Measurements from ENCODE around the gene SORCS2. TPM values are rescaled to one million over a fixed set of nuclear protein-coding genes. Genes with fewer than 3 reads are reported as not detected.

Gene SORCS2
- total and polyA plus RNA-seq, 7 donors: 0.18 to 1.5 (median 0.36) TPM

DNA sequence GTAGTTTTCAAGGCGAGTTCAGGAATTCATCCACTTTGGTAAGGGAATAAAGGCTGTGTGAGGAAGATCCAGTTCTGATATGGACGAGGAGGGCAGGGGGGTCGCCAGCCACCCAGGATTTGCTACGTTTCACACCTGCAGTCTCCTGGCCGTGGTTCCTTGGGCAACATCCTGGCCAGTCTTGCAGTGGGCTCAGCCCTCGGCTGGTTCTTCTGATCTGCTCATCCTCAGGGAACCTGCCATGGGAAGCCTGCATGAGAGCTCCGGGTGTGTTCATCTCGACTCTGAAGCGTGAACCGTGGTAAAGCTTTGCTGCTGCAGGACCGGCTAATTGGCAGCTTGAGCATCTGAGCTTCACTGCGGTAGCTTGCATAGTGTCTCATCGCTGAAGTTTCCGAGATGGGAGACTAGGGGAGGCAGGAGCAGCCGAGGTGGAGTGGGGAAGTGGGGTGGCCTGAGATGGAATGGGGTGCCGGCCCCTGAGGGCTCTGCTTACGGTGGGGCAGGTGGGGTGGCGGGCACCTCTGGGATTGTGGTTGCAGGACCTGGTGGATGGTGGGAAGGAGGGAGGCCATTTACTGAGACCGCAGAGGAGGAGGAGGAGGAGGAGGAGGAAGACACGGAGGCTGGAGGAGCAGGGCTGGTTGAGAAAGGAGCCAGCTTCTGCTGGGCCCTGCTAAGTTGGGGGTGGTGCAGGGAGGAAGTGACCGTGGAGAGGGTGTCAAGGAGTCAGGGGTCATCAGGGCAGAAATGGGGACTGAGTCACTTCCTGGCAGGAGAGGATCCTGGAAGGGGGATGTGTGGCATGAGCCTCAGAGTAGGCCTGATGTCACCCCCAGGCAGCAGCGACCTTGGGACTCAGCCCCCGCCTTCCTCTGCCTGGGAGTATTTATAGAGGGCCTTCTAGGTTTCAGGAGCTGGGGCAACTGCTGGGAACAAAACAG is 455.5 kb downstream of the SORCS2 start:
- DNase-seq (peak in 1 of 2 donors; percentile 43), ATAC-seq (peak in 3 of 4 donors; percentile 13 to 32 (median 32))
- no peak overlapping the region for H3K27ac ChIP-seq
- H3K27me3 ChIP-seq (ENCODE audit: insufficient read depth in 3 of 3, low read length in 2 of 3): peaks cover 0 to 16% (median 0%) of the 10 kb centered on the region in 3 donors
- 79 to 82% (median 79%) methylated on average over 23 of the region's 23 CpGs for WGBS, 3 donors
- H3K4me1 ChIP-seq: no peaks in the 10 kb centered on the region
- H3K36me3 ChIP-seq (ENCODE audit: insufficient read depth in 1 of 2, low read depth in 1 of 2): no peaks in the 10 kb centered on the region
- TF ChIP-seq, protein P1, sequence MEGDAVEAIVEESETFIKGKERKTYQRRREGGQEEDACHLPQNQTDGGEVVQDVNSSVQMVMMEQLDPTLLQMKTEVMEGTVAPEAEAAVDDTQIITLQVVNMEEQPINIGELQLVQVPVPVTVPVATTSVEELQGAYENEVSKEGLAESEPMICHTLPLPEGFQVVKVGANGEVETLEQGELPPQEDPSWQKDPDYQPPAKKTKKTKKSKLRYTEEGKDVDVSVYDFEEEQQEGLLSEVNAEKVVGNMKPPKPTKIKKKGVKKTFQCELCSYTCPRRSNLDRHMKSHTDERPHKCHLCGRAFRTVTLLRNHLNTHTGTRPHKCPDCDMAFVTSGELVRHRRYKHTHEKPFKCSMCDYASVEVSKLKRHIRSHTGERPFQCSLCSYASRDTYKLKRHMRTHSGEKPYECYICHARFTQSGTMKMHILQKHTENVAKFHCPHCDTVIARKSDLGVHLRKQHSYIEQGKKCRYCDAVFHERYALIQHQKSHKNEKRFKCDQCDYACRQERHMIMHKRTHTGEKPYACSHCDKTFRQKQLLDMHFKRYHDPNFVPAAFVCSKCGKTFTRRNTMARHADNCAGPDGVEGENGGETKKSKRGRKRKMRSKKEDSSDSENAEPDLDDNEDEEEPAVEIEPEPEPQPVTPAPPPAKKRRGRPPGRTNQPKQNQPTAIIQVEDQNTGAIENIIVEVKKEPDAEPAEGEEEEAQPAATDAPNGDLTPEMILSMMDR (IDR thresholded peaks at IDR 0.05): no peak
- intact Hi-C loops (cut with DNase I): no loop called here
- H3K4me3 ChIP-seq: no peak overlapping the region
- peaks cover 2% of the 10 kb centered on the region for H3K9me3 ChIP-seq

DNA sequence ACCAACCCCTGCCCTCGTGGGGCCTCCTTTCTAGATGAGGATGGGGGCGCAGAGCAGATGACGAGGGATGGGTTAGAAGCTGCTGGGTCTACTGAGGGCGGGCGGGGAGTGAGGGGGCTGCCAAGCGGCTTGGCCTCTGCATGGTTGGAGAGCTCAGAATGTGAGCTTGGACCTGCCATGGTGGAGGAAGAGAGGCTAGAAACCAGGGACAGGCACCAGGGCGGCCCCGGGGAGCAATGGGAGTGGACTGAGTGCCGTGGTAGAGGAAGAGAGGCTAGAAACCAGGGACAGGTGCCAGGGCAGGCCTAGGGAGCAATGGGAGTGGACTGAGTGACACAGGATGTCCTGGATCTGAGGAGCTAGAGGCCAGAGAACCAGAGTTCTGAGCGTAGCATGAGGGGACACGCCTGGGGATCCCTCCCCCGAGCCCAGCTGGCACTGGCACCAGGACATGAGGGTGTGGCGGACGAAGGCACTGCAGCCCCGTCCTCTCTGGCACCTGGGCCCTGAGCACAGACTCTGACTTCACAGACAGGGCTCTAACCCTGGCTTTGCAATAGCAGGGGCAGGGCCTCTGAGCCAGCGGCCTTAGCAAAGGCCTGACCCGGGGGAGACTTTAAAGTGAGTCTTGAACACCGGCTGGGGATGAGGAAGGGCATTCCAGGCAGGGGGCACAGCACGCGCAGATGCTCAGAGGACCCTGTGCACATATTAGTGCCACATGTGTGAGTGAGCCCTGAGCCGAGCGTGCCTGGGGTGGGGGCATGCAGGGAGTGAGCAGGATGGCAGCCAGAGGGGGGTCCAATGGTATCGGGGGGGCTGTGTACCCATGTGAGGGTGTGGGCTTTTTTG is 456.4 kb downstream of the SORCS2 start:
- WGBS, 3 donors: 69 to 72% (median 71%) methylated on average over 22 to 23 of the region's 23 CpGs
- H3K27me3 ChIP-seq (ENCODE audit: insufficient read depth in 3 of 3, low read length in 2 of 3): peaks cover 0 to 21% (median 0%) of the 10 kb centered on the region in 3 donors
- peak in 1 of 2 donors; percentile 43 for DNase-seq
- no peak overlapping the region for H3K4me3 ChIP-seq
- no peaks in the 10 kb centered on the region for H3K4me1 ChIP-seq
- H3K9me3 ChIP-seq: peaks cover 2% of the 10 kb centered on the region
- TF ChIP-seq, protein P1 (IDR thresholded peaks at IDR 0.05): no peak
- intact Hi-C loops (cut with DNase I): no loop called here
- no peak overlapping the region for H3K27ac ChIP-seq
- no peaks in the 10 kb centered on the region for H3K36me3 ChIP-seq (ENCODE audit: insufficient read depth in 1 of 2, low read depth in 1 of 2)
- no peak for ATAC-seq

DNA sequence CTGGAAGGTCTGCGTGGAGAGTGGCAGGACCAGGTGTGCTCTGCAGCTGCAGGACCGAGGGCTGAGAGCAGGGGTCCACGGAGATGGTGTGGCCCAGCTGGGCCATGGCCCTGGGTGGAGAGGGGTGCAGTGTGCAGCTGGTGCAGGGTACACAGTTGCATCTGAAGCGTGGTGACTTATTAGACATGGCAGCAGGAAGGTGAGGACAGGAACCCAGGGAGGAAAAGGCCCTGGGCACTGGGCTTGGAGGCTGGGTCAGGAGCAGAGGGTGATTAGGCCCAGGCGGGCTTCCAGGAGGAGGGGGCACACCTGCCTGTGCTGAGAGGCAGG is 457.0 kb downstream of the SORCS2 start:
- peaks cover 0 to 23% (median 2%) of the 10 kb centered on the region in 3 donors for H3K27me3 ChIP-seq (ENCODE audit: insufficient read depth in 3 of 3, low read length in 2 of 3)
- intact Hi-C loops (cut with DNase I): no loop called here
- H3K4me1 ChIP-seq: no peaks in the 10 kb centered on the region
- no peak overlapping the region for H3K4me3 ChIP-seq
- ATAC-seq (no peak), DNase-seq (no peak)
- WGBS, 3 donors: 57 to 75% (median 67%) methylated on average over 5 of the region's 5 CpGs
- peaks cover 2% of the 10 kb centered on the region for H3K9me3 ChIP-seq
- H3K27ac ChIP-seq: no peak overlapping the region
- TF ChIP-seq, protein P1 (IDR thresholded peaks at IDR 0.05): no peak
- no peaks in the 10 kb centered on the region for H3K36me3 ChIP-seq (ENCODE audit: insufficient read depth in 1 of 2, low read depth in 1 of 2)

DNA sequence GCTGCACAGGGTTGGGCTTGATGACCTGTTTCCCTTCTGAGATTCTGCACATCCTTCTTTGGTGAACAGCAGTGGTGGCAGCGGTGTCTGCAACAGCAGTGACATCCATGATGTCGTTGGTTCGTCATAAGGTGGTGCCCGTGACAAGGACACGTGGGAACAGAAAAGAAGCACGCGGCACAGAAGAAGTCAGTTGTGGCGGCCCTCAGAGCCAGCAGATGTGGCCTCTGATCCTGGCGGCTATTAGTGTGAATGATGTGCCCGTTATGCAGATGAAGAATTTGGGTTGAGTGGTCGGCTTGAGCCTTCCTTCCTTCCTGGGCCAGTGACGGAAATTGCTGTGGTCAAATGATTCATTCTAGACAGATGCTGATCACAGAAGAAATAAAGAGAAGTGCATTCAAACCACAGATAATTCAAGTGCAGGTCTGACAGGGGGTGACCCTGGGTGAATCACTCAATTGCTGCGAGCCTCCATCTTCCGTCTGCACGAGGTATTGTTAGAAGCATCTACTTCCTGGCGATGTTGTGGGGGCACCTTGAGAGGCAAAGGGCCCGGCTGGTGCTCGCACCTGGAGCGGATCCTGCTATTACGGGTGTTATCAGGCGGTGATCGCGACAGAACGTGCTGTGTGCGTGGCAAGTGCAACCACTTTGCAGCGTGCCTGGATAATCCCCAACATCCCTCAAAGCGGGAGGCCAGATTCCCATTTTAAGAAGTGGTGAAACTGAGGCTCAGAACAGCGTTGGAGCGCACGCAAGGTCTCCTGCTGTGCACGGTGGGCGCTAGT is 457.6 kb downstream of the SORCS2 start:
- peaks cover under 1% of the 10 kb centered on the region for H3K9me3 ChIP-seq
- no peaks in the 10 kb centered on the region for H3K36me3 ChIP-seq (ENCODE audit: insufficient read depth in 1 of 2, low read depth in 1 of 2)
- TF ChIP-seq, protein P1 (IDR thresholded peaks at IDR 0.05): no peak
- WGBS, 3 donors: 76 to 79% (median 79%) methylated on average over 32 of the region's 32 CpGs
- no peak overlapping the region for H3K4me3 ChIP-seq
- peak in 1 of 4 donors; percentile 38 for ATAC-seq
- H3K4me1 ChIP-seq: no peaks in the 10 kb centered on the region
- H3K27ac ChIP-seq: no peak overlapping the region
- peaks cover 0 to 23% (median 3%) of the 10 kb centered on the region in 3 donors for H3K27me3 ChIP-seq (ENCODE audit: insufficient read depth in 3 of 3, low read length in 2 of 3)
- intact Hi-C loops (cut with DNase I): no loop called here
- peak; percentile 25 to 58 for DNase-seq

All from psoas muscle (tissue), 8 donors.